ENCODE data around the gene SNAP23.

SNAP23 gene

GRCh38 chr15:42474827-42475226 is 20.6 kb upstream of the SNAP23 start:
- TF ChIP-seq CTCF (conservative IDR thresholded peaks at IDR 0.05; ENCODE audit: low read depth, low read length): no peak
- DNase-seq (ENCODE audit: low read depth): no peak
- no peak overlapping the region for H3K4me3 ChIP-seq (ENCODE audit: low read depth, low read length)

- H3K4me3 ChIP-seq (ENCODE audit: low read depth, low read length): no peak overlapping the region
- TF ChIP-seq CTCF (conservative IDR thresholded peaks at IDR 0.05; ENCODE audit: low read depth, low read length): no peak
These were observed 12.7 kb upstream of the SNAP23 start for GRCh38 chr15:42482701-42483100.

GRCh38 chr15:42483677-42484076 is 11.8 kb upstream of the SNAP23 start:
- peak; percentile 44 for DNase-seq (ENCODE audit: low read depth)
- no peak overlapping the region for H3K4me3 ChIP-seq (ENCODE audit: low read depth, low read length)
- TF ChIP-seq CTCF (conservative IDR thresholded peaks at IDR 0.05; ENCODE audit: low read depth, low read length): no peak

More at GRCh38 chr15:42482701-42483100, 12.7 kb upstream of the SNAP23 start:
- no peak for DNase-seq (ENCODE audit: low read depth)

GRCh38 chr15:42490291-42490670 is 5.2 kb upstream of the SNAP23 start:
- H3K4me3 ChIP-seq (ENCODE audit: low read depth, low read length): peak overlapping the region; percentile 95
- TF ChIP-seq CTCF (conservative IDR thresholded peaks at IDR 0.05; ENCODE audit: low read depth, low read length): no peak
- peak; percentile 18 for DNase-seq (ENCODE audit: low read depth)

DNA sequence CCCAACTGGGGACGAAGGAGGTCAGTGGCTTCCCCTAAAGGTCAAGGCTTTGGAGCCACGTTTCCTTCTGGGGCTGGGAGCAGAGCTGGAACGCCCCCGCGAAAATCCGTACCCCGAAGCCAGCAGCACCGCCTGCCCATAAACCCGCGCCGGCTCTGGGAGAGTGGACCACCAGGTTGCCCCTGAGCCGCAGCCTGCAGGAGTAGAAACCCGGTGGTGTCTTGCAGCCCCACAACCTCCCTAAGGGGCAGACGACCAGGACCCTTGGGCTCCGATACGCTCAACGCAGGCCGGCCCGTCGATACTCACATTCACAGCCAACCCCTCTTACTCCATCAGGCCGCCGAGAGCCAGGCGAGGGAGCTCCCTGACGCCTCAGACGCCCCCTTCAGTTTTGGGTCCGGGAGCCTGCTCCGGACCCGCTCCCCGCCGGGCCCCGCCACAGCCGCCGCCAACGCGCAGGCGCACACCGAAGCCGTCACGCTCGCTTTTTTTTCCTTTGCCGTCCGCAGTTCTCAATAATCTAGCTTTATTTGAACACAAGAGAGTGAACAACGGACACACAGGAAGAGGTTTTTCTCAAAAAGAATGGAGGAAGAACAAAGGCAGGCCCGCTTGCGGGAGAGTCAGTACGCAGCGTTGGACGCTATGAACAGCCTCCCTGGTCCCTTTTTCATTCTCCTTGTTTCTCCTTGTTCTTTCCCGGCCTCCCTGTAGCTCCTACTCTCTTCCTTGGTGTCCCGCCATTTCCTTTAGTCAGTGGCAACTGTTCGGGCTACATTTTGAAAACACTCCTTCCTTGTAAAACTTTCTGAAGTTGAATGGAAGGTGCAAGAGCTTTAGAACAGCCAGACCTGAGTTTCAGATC is 4.5 kb upstream of the SNAP23 start, which contains the start of gene ZNF106:
Gene ZNF106, minus strand, starts transcription at position 471 of the 868 bp plus-strand sequence. CDS start 18,852 bp downstream, outside the sequence.
- peak within 1 kb of the TSS; percentile 95 for H3K4me3 ChIP-seq (ENCODE audit: low read depth, low read length)
- peak; percentile 94 for DNase-seq (ENCODE audit: low read depth)
- TF ChIP-seq CTCF (conservative IDR thresholded peaks at IDR 0.05; ENCODE audit: low read depth, low read length): no peak

- TF ChIP-seq CTCF (conservative IDR thresholded peaks at IDR 0.05; ENCODE audit: low read depth, low read length): no peak
- H3K4me3 ChIP-seq (ENCODE audit: low read depth, low read length): peak overlapping the region; percentile 95
- peak; percentile 70 for DNase-seq (ENCODE audit: low read depth)
These were observed 3.8 kb upstream of the SNAP23 start for GRCh38 chr15:42491539-42492225.
